Fibroblast of peridontal ligament (primary cell): ENCODE measurements around the gene SOX30.

Experiments
- DNase-seq: peaks from one replicate; pipeline ENCODE4 v3.0.0-alpha.2; 2010; ENCODE audit errors: extremely low read depth

The SOX30 gene

DNA sequence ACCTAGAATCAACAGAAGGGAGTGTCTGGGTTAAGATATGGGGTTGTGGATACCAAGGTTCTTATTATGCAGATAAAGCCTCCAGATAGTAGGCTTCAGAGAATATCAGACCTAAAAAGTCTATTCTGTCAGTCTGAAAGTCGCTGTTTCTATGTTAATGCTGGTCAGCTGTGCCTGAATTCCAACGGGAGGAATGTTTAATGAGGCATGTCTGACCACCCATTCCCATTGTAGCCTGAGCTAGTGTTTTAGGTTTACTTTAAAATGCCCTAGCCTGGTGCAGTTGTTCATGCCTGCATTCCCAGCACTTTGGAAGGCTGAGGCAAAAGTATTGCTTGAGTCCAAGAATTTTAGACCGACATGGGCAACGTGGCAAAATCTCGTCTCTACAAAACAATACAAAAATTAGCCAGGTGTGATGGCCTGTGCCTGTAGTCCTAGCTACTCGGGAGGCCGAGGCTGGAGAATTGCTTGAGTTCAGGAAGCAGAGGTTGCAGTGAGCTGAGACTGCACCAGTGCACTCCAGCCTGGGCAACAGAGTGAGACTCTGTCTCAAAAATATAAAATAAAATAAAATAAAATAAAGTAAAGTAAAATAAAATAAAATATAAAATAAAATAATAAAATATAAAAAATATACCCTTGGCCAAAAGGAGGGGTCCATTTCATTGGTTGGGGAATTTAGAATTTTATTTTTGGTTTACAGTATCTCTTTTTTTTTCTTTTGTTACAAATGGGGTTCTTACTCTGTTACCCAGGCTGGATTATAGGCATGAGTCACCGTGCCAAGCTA lies 7.8 kb upstream of the SOX30 start:
- DNase-seq, result no peak

GRCh38 chr5:157658893-157659292 lies 6.7 kb upstream of the SOX30 start:
- DNase-seq, result no peak

- DNase-seq, result no peak
Measured at GRCh38 chr5:157657516-157657915, 5.3 kb upstream of the SOX30 start.

DNA sequence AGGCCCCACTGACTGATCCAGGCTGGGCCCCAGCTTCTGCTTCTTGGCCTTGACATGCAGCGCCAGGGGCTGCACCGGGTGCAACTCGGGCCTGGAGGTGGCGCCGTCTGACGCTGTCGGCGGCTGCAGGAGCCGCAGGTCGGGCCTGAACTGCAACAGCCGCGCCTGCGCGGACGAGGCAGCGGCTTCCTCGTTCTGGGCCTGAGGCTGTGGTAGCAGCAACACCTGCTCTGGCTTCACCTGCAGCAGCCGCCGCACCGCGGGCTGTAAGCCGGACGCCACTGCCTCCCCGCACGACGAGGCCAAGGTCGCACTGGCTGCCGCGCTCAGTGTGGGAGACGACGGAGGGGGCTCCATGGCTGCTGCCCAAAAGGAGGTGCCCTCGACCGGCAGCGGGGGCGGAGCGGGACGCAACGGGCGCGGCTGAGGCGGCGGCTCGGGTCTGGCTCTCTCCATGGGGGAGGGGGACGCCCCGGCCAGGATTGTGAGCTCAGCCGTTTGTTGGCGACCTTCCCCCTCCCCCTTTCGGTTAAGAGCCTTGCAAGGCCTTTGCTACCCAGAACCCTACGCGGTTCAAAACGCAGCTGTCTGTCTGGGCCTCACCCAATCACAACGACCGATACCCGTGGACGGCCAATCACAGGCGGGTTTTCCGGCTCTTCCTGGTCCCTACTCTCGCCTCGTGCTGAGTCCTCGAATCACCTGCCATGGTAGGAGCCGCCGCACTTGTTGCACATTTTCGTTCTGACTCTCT lies 438 bp downstream of the SOX30 start:
- DNase-seq, result peak; percentile 8

- no peak for DNase-seq
Measured at GRCh38 chr5:157650991-157651611, 1.1 kb downstream of the SOX30 start.

DNA sequence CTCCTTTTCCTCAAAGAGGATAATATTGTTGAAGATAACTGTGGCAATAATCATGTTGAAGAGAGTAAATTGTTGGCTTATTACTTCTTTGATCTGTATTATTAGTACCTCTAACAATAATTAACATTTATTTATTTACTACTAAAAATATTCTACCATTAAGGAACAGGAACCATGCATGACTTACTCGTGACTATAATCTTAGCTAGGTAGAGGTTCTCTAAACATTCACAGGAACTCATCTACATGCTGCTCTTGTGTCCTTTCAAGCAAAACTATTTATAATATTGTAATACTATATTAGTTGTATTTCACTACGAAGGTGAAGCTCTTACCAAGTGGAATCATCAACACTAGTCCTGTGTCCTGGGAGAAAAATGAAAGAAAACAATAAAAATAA lies 3.1 kb downstream of the SOX30 start:
- DNase-seq, result no peak

GRCh38 chr5:157648275-157648990 lies 3.8 kb downstream of the SOX30 start:
- peak; percentile 9 for DNase-seq

DNA sequence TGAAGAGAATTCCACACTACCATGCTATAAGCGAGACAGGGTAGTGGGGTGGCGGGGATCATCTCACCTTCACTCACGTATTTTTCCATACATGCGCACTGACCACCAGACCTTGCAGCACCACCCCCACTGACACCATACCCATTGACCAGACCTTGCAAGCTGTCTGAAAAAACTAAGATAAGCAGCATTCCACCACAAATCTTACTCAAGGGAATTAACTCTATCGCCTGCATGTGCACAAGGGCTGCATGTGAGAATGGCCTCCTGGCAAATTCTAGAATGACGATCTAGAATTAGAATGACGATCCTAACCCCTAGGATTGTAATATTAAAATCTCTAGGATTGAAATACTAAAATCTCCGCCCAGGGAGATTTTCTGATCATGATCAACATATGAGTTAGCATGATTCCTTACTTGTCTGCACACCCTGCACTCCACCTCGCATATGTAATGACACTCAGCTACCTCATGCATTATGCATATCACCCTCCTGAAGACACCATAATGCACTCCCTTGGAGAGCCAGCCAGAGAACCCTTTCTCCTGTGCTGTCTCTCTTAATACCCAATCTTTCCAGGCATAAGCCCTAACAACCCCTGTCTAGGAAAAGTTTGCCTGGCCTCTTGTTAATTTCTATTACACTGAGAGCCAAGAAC lies 11.7 kb downstream of the SOX30 start:
- DNase-seq, result no peak

DNA sequence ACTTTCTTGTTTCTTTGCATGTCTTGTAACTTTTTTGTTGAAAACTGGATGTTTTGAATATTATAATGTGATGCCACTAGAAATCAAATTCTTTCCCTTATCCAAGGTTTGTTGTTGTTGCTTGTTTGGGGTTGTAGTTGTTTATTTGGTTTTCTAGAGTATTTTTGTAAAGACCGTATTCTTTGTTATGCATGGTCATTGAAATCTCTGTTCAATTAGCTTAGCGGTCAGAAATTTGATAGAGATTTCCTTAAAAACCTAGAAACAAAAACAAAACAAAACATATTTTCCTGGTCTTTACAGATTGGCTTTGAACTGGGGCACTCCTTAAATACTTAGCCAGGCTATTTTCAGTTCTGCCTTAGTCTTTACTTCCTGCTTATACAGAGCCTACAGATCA lies 21.9 kb downstream of the SOX30 start:
- DNase-seq, result no peak

DNA sequence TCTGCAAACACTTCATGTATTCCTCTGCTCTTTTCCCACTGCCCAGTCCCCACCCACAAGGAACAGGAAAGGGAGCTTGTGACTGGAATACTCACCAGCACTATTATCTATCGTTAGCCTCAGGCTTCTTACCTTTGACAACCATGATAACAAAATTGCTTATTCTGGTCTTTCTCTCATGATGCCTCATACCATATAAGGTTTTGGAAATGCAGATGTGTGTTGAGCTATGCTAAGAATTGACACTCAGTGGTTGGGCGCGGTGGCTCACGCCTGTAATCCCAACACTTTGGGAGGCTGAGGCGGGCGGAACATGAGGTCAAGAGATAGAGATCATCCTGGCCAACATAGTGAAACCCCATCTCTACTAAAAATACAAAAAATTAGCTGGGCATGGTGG lies 25.4 kb downstream of the SOX30 start:
- DNase-seq, result no peak

DNA sequence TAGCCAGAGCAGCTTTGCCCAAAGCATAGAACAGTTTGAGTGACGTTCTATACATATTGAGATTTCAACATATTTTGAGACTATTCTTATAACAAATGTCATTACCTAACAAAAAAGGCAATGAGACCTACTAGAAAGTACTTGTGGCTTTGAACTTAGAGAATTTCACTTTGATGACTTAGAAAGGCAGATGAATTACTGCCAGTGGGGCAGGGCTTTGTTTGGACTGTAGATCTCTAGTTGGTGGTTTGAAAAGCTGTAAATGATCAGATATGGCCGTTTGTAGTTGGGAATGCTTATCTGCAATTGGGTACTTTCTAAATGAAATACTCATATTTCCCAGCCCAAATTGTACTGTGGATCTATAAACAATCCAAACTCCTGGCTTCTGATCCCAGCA lies 28.1 kb downstream of the SOX30 start:
- no peak for DNase-seq

GRCh38 chr5:157620776-157621175 lies 31.5 kb downstream of the SOX30 start:
- no peak for DNase-seq

- DNase-seq, result no peak
Measured at GRCh38 chr5:157618191-157618765, 34.0 kb downstream of the SOX30 start.

- no peak for DNase-seq
Measured at GRCh38 chr5:157616785-157617184, 35.5 kb downstream of the SOX30 start.

- DNase-seq, result no peak
Measured at GRCh38 chr5:157613385-157614245, 38.6 kb downstream of the SOX30 start.

- no peak for DNase-seq
Measured at GRCh38 chr5:157612581-157612980, 39.7 kb downstream of the SOX30 start.

- DNase-seq, result no peak
Measured at GRCh38 chr5:157611571-157612476, 40.4 kb downstream of the SOX30 start.

- DNase-seq, result no peak
Measured at GRCh38 chr5:157610990-157611389, 41.2 kb downstream of the SOX30 start.

DNA sequence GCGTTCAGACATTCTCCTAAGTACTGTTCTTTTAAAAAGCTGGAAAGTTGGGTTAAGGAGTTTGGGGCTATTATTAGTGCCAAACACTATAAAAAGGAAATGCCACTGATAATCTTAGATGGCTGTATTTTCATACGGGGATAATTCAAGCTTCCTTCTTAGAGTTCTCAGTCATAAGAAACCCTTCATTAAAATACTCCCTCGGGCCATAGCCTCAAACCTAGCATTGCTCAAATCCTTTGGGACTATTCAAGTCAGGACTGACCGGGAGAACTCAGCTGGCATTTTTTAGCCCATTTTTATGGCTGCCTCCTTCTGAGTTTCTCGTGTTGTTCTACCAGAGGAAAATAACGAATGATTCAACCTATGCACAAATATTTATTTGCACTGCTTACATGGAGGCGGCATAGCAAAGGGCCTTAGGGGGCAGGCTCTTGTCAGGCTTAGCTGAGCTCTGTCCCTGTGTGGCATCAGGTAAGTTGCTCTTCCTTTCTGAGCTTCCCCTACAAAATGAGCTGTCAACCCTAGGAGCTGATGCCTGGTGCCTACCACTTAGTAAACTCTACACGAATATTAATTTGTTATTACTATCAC lies 43.2 kb downstream of the SOX30 start:
- DNase-seq, result no peak
